Kidney (tissue), 14 donors: ENCODE measurements around the gene FREM1. TPM values are rescaled to one million over a fixed set of nuclear protein-coding genes. Genes with fewer than 3 reads are reported as not detected.

Source experiments
- DNase-seq, 5 donors: peaks; one replicate each; pipeline ENCODE4 v3.0.0-alpha.2; 2013 to 2020
- FAIRE-seq: peaks from 2 replicates; lab custom pipeline; 2012; peaks lifted over from hg19 to GRCh38; lab: Jason Lieb, UNC
- H3K27ac ChIP-seq, 2 donors: one replicate each; pipeline ENCODE4 v1.7.0; 2013; ENCODE audit warnings: low read depth in 2 of 2, low read length in 2 of 2, inconsistent platforms in 1 of 2
- H3K27me3 ChIP-seq: one replicate; pipeline ENCODE4 v1.7.1; 2013; ENCODE audit warnings: low read length, inconsistent platforms; ENCODE audit not compliant: control insufficient read depth, insufficient read depth
- H3K36me3 ChIP-seq, 3 donors: one replicate each; pipeline versions ENCODE4 v1.7.0 to v1.7.1; 2013; ENCODE audit warnings: low read length in 3 of 3, control low read depth in 1 of 3, inconsistent platforms in 1 of 3; ENCODE audit not compliant: insufficient read depth in 3 of 3, control insufficient read depth in 2 of 3
- H3K4me1 ChIP-seq, 3 donors: one replicate each; pipeline versions ENCODE4 v1.7.0 to v1.7.1; 2013; ENCODE audit warnings: low read length in 3 of 3, inconsistent platforms in 1 of 3, low read depth in 1 of 3; ENCODE audit not compliant: control insufficient read depth in 2 of 3, insufficient read depth in 2 of 3
- H3K4me3 ChIP-seq, 3 donors: one replicate each; pipeline versions ENCODE4 v1.7.0 to v1.8.1; 2013; ENCODE audit warnings: low read length in 3 of 3, control low read depth in 1 of 3, inconsistent platforms in 1 of 3
- H3K9ac ChIP-seq, 3 donors: one replicate each; pipeline versions ENCODE4 v1.7.0 to v1.7.1; 2013; ENCODE audit warnings: low read length in 3 of 3, control low read depth in 1 of 3, inconsistent platforms in 1 of 3
- H3K9me3 ChIP-seq, 3 donors: one replicate each; pipeline versions ENCODE4 v1.7.0 to v1.7.1; 2013; ENCODE audit warnings: low read length in 3 of 3, control low read depth in 1 of 3, inconsistent platforms in 1 of 3; ENCODE audit not compliant: control insufficient read depth in 2 of 3, insufficient read depth in 1 of 3
- intact Hi-C: fragments of 100-400 bp; cut with DNase I; formaldehyde crosslinking; loops from one replicate; pipeline ENCODE4 v1.11.1; 2022
- polyA plus RNA-seq: library from polyadenylated mRNA; stranded (reverse); fragments of 350-450 nt; fragmentation: Illumina TruSeq; extraction: RNeasy Lipid Tissue Mini Kit (QIAGEN cat#74804); gene quantifications from one replicate; pipeline ENCODE4 v1.2.3, GENCODE V29; 2014; ENCODE audit warnings: low read depth, low replicate concordance; ENCODE audit not compliant: insufficient read depth
- total RNA-seq: library from RNA; stranded (reverse); fragmentation: NEBNext Ultra II Directional; extraction: Animal tissue kit (Norgen Biotek cat#: 25700); gene quantifications from one replicate; pipeline ENCODE4 v1.2.1, GENCODE V29; 2021
- TF ChIP-seq, protein P1 (sequence below): IDR thresholded peaks from 3 replicates; pipeline ENCODE4 v1.5.1; 2012; ENCODE audit warnings: mild to moderate bottlenecking, moderate library complexity, borderline replicate concordance; ENCODE audit not compliant: insufficient read depth; ENCODE audit errors: extremely low read depth
- donor health status: control.
- donor health status: control.
- donor health status: control.
- donor health status: control.
- donor health status: control.
- donor health status: DM: yes; HTN: yes; CAD: no.
- donor health status: Normal renal cell carcinoma (clear cell type).

FREM1 gene
- total and polyA plus RNA-seq, 2 donors from 2014 or later, result 8.3 to 17.0 TPM

DNA sequence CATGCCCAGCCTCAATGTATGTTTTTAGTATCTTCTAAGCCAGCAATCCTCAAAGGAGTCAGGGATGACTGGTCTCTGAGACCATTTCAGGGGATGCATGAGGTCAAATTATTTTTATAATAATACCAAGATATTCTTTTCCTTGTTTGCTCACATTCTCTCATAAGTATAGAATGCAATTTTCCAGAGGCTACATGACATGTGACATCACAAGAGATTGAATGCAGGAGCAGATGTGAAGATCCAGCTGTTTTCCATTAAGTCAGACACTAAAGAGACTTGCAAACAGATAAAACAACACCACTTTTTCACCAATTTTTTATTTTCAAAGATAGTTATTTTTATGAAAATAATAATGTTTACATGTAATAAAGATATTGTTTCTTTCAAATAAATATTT is 22.0 kb upstream of the FREM1 start:
- intact Hi-C loops, result no loop called here
- H3K9me3 ChIP-seq, result no peaks in the 10 kb centered on the region
- H3K36me3 ChIP-seq, result no peaks in the 10 kb centered on the region
- H3K4me3 ChIP-seq, result no peak overlapping the region
- DNase-seq, result no peak
- H3K4me1 ChIP-seq, result no peaks in the 10 kb centered on the region
- H3K9ac ChIP-seq, result no peak overlapping the region
- H3K27me3 ChIP-seq, result no peaks in the 10 kb centered on the region
- TF ChIP-seq, protein P1, sequence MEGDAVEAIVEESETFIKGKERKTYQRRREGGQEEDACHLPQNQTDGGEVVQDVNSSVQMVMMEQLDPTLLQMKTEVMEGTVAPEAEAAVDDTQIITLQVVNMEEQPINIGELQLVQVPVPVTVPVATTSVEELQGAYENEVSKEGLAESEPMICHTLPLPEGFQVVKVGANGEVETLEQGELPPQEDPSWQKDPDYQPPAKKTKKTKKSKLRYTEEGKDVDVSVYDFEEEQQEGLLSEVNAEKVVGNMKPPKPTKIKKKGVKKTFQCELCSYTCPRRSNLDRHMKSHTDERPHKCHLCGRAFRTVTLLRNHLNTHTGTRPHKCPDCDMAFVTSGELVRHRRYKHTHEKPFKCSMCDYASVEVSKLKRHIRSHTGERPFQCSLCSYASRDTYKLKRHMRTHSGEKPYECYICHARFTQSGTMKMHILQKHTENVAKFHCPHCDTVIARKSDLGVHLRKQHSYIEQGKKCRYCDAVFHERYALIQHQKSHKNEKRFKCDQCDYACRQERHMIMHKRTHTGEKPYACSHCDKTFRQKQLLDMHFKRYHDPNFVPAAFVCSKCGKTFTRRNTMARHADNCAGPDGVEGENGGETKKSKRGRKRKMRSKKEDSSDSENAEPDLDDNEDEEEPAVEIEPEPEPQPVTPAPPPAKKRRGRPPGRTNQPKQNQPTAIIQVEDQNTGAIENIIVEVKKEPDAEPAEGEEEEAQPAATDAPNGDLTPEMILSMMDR, result no peak
- no peak overlapping the region for H3K27ac ChIP-seq
- FAIRE-seq, result no peak

DNA sequence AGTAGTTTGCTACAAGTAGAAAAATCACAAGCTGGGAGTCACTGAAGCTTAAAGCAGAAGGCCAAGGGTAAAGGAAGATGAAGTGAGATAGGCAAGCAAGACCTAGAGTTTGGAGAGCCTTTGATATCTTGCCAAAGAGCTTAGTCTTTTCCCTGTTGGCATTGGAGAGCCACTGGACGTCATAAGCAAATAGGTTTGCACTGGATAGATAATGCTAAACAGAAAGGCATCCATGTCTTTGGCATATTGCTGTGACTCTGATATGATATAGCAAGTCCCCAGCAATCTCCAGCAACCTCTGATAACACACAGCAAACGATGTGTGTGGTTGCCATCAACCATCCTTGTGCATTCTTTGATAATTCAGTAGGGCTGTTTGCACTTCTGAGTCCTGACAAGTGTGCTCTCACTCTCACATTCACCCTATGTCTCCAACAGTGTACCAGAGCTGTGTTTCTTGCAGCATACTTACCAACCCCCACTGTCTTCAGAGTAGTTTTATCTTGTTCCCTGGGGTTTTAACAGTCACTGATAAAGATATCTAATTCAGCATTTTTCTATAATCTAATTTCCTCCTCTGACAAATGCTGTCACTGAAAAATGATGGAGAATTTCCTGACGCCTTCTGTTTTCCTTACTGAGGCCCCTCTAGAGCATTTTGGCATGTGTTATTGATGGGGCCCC is 16.9 kb upstream of the FREM1 start:
- intact Hi-C loops, result no loop called here

DNA sequence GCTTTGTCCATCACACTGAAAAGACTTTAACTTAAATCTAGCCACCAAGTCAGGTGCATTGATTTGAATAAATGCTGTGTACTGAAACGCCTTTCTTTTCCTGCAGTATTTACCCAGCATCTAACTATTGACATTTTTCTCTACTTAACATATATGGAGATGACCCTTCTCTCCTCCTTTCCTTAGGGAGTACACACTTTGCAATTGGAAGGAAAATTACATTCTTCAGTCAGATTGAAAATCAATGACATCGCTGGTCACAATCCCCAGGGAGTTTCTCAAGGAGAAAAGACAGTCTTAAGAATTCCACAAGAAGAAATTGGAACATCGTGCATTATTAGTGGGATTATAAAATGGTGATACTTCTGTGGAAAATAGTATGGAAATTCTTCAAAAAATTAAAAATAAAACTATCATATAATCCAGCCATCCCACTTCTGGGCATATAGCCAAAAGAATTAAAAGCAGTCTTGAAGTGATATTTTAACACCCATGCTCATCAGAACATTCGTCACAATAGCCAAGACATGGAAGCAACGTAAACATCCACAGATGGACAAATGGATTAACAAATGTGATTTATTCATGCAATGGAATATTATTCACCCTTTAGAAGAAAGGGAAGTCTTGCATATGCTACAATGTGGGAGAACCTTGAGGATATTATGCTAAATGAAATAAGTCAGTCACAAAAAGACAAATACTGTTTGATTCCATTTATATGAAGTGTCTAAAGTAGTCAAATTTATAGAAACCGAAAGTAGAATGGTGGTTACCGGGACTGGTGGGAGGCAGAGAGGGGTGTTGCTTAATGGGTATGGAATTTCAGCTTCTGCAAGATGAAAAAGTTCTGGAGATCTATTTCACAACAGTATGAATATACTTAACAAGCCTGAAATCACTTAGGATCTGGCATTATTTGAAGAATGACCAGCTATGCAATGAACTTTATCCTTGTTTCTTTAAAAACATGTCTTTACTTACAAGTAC is 14.3 kb upstream of the FREM1 start:
- Histone ChIP-seq H3K27me3 (no peaks in the 10 kb centered on the region), H3K27ac (no peak overlapping the region), H3K36me3 (no peaks in the 10 kb centered on the region), H3K9me3 (no peaks in the 10 kb centered on the region), H3K9ac (no peak overlapping the region), H3K4me3 (peak overlapping the region in 1 of 3 donors; percentile 25), H3K4me1 (no peaks in the 10 kb centered on the region)
- DNase-seq, result no peak
- TF ChIP-seq, protein P1, result no peak
- no peak for FAIRE-seq
- intact Hi-C loops, result no loop called here

More for the DNA sequence above, 16.9 kb upstream of the FREM1 start:
- H3K9ac ChIP-seq, result no peak overlapping the region
- H3K4me1 ChIP-seq, result no peaks in the 10 kb centered on the region
- DNase-seq (peak in 2 of 5 donors; percentile 40 to 71), FAIRE-seq (no peak)
- H3K9me3 ChIP-seq, result no peaks in the 10 kb centered on the region
- no peak overlapping the region for H3K27ac ChIP-seq
- H3K36me3 ChIP-seq, result no peaks in the 10 kb centered on the region
- no peak overlapping the region for H3K4me3 ChIP-seq
- TF ChIP-seq, protein P1, result no peak
- no peaks in the 10 kb centered on the region for H3K27me3 ChIP-seq
